Epithelial cell of proximal tubule (primary cell): ENCODE measurements around the gene UBL5. TPM values are rescaled to one million over a fixed set of nuclear protein-coding genes. Genes with fewer than 3 reads are reported as not detected.

Experiments
- DNase-seq: peaks from one replicate; pipeline ENCODE4 v3.0.0-alpha.2; 2011; ENCODE audit warnings: low read depth
- H3K4me3 ChIP-seq: 2 replicates; pipeline ENCODE4 v1.5.1; 2011; ENCODE audit warnings: low read depth, mild to moderate bottlenecking, low read length
- total RNA-seq: library from RNA; depleted of rRNA; stranded (reverse); fragments of >200 nt; gene quantifications from 2 replicates; pipeline ENCODE4 v1.2.3, GENCODE V29; 2015
- TF ChIP-seq, protein P1 (sequence below): conservative IDR thresholded peaks from 2 replicates; pipeline ENCODE4 v1.5.1; 2012; ENCODE audit warnings: low read depth, mild to moderate bottlenecking, low read length

UBL5 gene
- total RNA-seq, 1 donor from 2014 or later: 748 TPM

GRCh38 chr19:9857920-9858746 is 30.4 kb downstream of the UBL5 start:
- DNase-seq: no peak
- no peak overlapping the region for H3K4me3 ChIP-seq
- TF ChIP-seq, protein P1, sequence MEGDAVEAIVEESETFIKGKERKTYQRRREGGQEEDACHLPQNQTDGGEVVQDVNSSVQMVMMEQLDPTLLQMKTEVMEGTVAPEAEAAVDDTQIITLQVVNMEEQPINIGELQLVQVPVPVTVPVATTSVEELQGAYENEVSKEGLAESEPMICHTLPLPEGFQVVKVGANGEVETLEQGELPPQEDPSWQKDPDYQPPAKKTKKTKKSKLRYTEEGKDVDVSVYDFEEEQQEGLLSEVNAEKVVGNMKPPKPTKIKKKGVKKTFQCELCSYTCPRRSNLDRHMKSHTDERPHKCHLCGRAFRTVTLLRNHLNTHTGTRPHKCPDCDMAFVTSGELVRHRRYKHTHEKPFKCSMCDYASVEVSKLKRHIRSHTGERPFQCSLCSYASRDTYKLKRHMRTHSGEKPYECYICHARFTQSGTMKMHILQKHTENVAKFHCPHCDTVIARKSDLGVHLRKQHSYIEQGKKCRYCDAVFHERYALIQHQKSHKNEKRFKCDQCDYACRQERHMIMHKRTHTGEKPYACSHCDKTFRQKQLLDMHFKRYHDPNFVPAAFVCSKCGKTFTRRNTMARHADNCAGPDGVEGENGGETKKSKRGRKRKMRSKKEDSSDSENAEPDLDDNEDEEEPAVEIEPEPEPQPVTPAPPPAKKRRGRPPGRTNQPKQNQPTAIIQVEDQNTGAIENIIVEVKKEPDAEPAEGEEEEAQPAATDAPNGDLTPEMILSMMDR: no peak

DNA sequence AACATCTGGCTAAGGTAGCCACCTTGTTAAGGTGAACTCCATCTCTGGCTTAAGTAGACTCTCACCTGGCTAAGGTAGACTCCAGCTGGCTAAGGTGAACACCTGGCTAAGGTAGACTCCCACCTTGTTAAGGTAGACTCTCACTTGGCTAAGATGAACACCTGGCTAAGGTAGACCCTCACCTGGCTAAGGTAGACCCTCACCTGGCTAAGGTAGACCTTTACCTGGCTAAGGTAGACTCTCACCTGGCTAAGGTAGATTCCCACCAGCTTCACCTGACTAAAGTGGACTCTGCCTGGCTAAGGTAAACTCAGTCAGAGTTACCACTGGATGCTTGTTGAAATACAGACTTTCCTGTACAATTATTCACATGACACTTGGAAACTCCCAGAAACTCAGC is 31.0 kb downstream of the UBL5 start:
- no peak overlapping the region for H3K4me3 ChIP-seq
- no peak for DNase-seq
- TF ChIP-seq, protein P1: no peak

- no peak for DNase-seq
- no peak overlapping the region for H3K4me3 ChIP-seq
- TF ChIP-seq, protein P1: no peak
Observed at GRCh38 chr19:9860407-9860806, 32.7 kb downstream of the UBL5 start.

DNA sequence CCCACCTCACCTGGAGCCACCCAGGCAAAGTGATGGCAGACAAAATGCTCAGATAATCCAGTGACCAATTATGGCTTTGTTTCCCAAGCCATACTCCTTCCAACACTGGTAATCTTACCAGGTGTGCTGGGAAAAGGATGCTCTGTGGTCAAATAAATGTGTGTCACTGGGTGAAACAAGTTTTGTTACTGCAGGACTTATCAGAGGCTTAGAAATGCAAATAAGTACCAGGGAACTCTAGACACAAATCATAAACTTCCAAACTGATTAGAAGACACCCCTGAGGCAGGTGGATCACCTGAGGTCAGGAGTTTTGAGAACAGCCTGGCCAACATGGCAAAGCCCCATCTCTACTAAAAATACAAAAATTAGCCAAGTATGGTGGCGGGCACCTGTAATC is 33.8 kb downstream of the UBL5 start:
- no peak overlapping the region for H3K4me3 ChIP-seq
- no peak for DNase-seq
- TF ChIP-seq, protein P1: no peak

GRCh38 chr19:9862938-9863337 is 35.2 kb downstream of the UBL5 start:
- no peak for DNase-seq
- TF ChIP-seq, protein P1: no peak
- no peak overlapping the region for H3K4me3 ChIP-seq

- TF ChIP-seq, protein P1: no peak
- no peak overlapping the region for H3K4me3 ChIP-seq
- DNase-seq: no peak
Observed at GRCh38 chr19:9863759-9864158, 36.0 kb downstream of the UBL5 start.
